Measurements from ENCODE around the gene PYDC2.

The PYDC2 gene

DNA sequence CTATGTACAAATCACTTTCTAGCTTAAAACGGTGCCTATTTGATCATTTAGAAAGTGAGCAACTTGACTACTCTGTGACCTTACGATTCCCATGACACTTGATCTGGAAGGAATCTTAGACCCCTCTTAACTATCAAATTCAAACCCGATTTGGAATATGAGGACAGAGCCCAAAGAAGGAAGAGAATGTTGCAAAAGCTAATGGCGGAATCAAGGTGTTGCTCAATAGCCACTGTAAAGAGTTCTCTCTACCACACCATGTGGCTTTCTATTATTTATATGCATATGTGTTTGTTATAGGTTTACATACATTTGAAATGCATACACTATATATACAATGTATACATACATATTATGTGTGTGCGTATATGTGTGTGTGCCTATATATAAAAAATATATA lies 39.9 kb downstream of the PYDC2 start:
- H3K27me3 ChIP-seq (ENCODE audit: low read length): no peaks in the 10 kb centered on the region
- no peak overlapping the region for H3K9ac ChIP-seq (ENCODE audit: low read length)
- TF ChIP-seq EZH2phosphoT487 (conservative IDR thresholded peaks at IDR 0.05; ENCODE audit: low read length) (no peak), CTCF (IDR thresholded peaks at IDR 0.05; ENCODE audit: insufficient read depth, low read length, poor library complexity, severe bottlenecking) (no peak)
- no peaks in the 10 kb centered on the region for H3F3A ChIP-seq (ENCODE audit: insufficient read depth)
- no peaks in the 10 kb centered on the region for H3K79me2 ChIP-seq (ENCODE audit: insufficient read depth, low read length)
- H3K4me3 ChIP-seq (ENCODE audit: insufficient read depth, low read length, poor library complexity, severe bottlenecking): no peak overlapping the region
- H3K27ac ChIP-seq (ENCODE audit: low read depth, low read length): no peak overlapping the region
- H3K9me2 ChIP-seq (replicated peaks; ENCODE audit: insufficient read depth, low read length): no peaks in the 10 kb centered on the region
- no peaks in the 10 kb centered on the region for H3K9me3 ChIP-seq (ENCODE audit: insufficient read depth, low read length)
- no peak overlapping the region for H3K4me2 ChIP-seq (ENCODE audit: low read depth, low read length, poor library complexity, severe bottlenecking)
- no peaks in the 10 kb centered on the region for H4K20me1 ChIP-seq (ENCODE audit: low read depth, low read length)
- H2AFZ ChIP-seq (ENCODE audit: low read depth, low read length, severe bottlenecking): no peak overlapping the region
- H3K36me3 ChIP-seq (ENCODE audit: low read length): no peaks in the 10 kb centered on the region

DNA sequence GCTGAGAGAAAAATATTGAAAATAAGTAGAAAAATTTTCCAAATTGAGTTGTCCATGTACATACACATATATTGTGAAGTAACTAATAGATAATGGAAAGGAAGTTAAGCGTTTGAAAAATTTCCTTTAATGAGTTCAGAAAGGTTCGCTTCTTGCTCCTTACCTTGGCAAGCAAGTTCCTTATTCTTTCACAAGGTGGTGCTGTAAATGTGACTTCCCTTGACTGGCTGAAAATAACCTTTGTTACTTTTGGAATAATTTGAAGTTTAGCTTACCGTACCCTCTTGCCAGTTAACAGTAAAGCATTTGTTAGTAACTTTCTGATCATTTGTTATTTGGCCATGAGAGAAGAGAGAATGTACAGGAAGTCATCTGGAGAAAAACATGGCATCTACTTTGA lies 41.6 kb downstream of the PYDC2 start:
- Histone ChIP-seq H3K9ac (ENCODE audit: low read length) (no peak overlapping the region), H3K27ac (ENCODE audit: low read depth, low read length) (no peak overlapping the region), H3K79me2 (ENCODE audit: insufficient read depth, low read length) (no peaks in the 10 kb centered on the region), H3F3A (ENCODE audit: insufficient read depth) (no peaks in the 10 kb centered on the region), H3K4me2 (ENCODE audit: low read depth, low read length, poor library complexity, severe bottlenecking) (no peak overlapping the region), H3K36me3 (ENCODE audit: low read length) (no peaks in the 10 kb centered on the region), H3K4me3 (ENCODE audit: insufficient read depth, low read length, poor library complexity, severe bottlenecking) (no peak overlapping the region), H2AFZ (ENCODE audit: low read depth, low read length, severe bottlenecking) (no peak overlapping the region), H4K20me1 (ENCODE audit: low read depth, low read length) (no peaks in the 10 kb centered on the region), H3K27me3 (ENCODE audit: low read length) (no peaks in the 10 kb centered on the region), H3K9me2 (replicated peaks; ENCODE audit: insufficient read depth, low read length) (no peaks in the 10 kb centered on the region), H3K9me3 (ENCODE audit: insufficient read depth, low read length) (no peaks in the 10 kb centered on the region)
- TF ChIP-seq EZH2phosphoT487 (conservative IDR thresholded peaks at IDR 0.05; ENCODE audit: low read length): no peak
- TF ChIP-seq CTCF (IDR thresholded peaks at IDR 0.05; ENCODE audit: insufficient read depth, low read length, poor library complexity, severe bottlenecking): peak; percentile 12

DNA sequence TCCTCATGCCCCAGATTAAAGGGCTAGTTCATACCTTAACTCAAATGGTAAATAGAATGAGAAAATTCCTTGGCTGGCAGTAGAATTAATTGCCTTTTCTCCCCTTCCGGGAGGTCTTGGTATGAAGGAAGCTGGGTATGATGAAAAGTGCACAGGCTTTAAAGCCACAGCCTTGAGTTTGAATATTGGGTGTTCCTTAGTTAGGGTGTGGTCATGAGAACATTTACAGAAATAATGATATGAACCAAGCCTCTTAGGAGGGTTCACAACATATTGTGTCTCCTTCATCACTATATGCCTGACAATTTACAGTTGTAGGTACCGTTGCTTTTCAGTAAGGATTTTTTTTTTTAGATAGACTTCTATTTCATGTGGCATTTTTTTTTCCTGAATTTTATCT lies 48.1 kb downstream of the PYDC2 start:
- H3K9me2 ChIP-seq (replicated peaks; ENCODE audit: insufficient read depth, low read length): no peaks in the 10 kb centered on the region
- H3K4me3 ChIP-seq (ENCODE audit: insufficient read depth, low read length, poor library complexity, severe bottlenecking): no peak overlapping the region
- no peak overlapping the region for H3K9ac ChIP-seq (ENCODE audit: low read length)
- no peak overlapping the region for H2AFZ ChIP-seq (ENCODE audit: low read depth, low read length, severe bottlenecking)
- H3K27me3 ChIP-seq (ENCODE audit: low read length): no peaks in the 10 kb centered on the region
- H3K4me2 ChIP-seq (ENCODE audit: low read depth, low read length, poor library complexity, severe bottlenecking): no peak overlapping the region
- no peaks in the 10 kb centered on the region for H3K9me3 ChIP-seq (ENCODE audit: insufficient read depth, low read length)
- no peak overlapping the region for H3K27ac ChIP-seq (ENCODE audit: low read depth, low read length)
- no peaks in the 10 kb centered on the region for H3K79me2 ChIP-seq (ENCODE audit: insufficient read depth, low read length)
- no peaks in the 10 kb centered on the region for H4K20me1 ChIP-seq (ENCODE audit: low read depth, low read length)
- TF ChIP-seq EZH2phosphoT487 (conservative IDR thresholded peaks at IDR 0.05; ENCODE audit: low read length) (no peak), CTCF (IDR thresholded peaks at IDR 0.05; ENCODE audit: insufficient read depth, low read length, poor library complexity, severe bottlenecking) (no peak)
- no peaks in the 10 kb centered on the region for H3K36me3 ChIP-seq (ENCODE audit: low read length)
- H3F3A ChIP-seq (ENCODE audit: insufficient read depth): no peaks in the 10 kb centered on the region

All from SU-DHL-6 (cell line).